HL-60/S4 treated with retinoic acid at 250 ng/mL for 4 days and 3 days (cell line): ENCODE measurements around the gene OXSR1.
"Not testable (repeated sequence)": the region's sequence is repeated elsewhere in the genome, so short reads cannot be mapped to it uniquely, and the experiment has no call there.

Experiments
- in situ Hi-C: fragments of 300-500 bp; cut with MboI; formaldehyde crosslinking; loops from 2 replicates; pipeline ENCODE4 v1.7.0; 2022; ENCODE audit warnings: low sequenced_read_pairs

The OXSR1 gene

GRCh38 chr3:38163841-38164642, 1.3 kb upstream of the OXSR1 start:
- in situ Hi-C loops, result no loop called here

GRCh38 chr3:38164643-38164951, 740 bp upstream of the OXSR1 start:
- in situ Hi-C loops, result no loop called here

GRCh38 chr3:38165722-38166387, 518 bp downstream of the OXSR1 start:
- in situ Hi-C loops, result no loop called here

GRCh38 chr3:38167591-38167990, 2.3 kb downstream of the OXSR1 start:
- in situ Hi-C loops, result no loop called here

- in situ Hi-C loops, result no loop called here
These were observed 3.1 kb downstream of the OXSR1 start for GRCh38 chr3:38168151-38169026.

- in situ Hi-C loops, result no loop called here
These were observed 3.6 kb downstream of the OXSR1 start for GRCh38 chr3:38169027-38169317.

- in situ Hi-C loops, result no loop called here
These were observed 5.4 kb downstream of the OXSR1 start for GRCh38 chr3:38170722-38171121.

GRCh38 chr3:38171622-38172021, 6.3 kb downstream of the OXSR1 start:
- in situ Hi-C loops, result no loop called here

GRCh38 chr3:38173834-38174418, 8.6 kb downstream of the OXSR1 start:
- in situ Hi-C loops, result no loop called here

- in situ Hi-C loops, result no loop called here
These were observed 11.8 kb downstream of the OXSR1 start for GRCh38 chr3:38177181-38177580.

GRCh38 chr3:38186781-38187180, 21.4 kb downstream of the OXSR1 start:
- in situ Hi-C loops, result no loop called here

- in situ Hi-C loops, result no loop called here
These were observed 25.1 kb downstream of the OXSR1 start for GRCh38 chr3:38190481-38190881.

- in situ Hi-C loops, result not testable (repeated sequence)
These were observed 37.6 kb downstream of the OXSR1 start for GRCh38 chr3:38202931-38203330.

GRCh38 chr3:38203690-38204089, 38.4 kb downstream of the OXSR1 start:
- in situ Hi-C loops, result no loop called here

- in situ Hi-C loops, result no loop called here
These were observed 39.5 kb downstream of the OXSR1 start for GRCh38 chr3:38204599-38205471.

- in situ Hi-C loops, result no loop called here
These were observed 40.1 kb downstream of the OXSR1 start for GRCh38 chr3:38205472-38205805.

GRCh38 chr3:38207254-38208003, 42.1 kb downstream of the OXSR1 start:
- in situ Hi-C loops, result no loop called here

GRCh38 chr3:38210141-38210757, 44.9 kb downstream of the OXSR1 start:
- in situ Hi-C loops, result no loop called here

GRCh38 chr3:38212141-38212540, 46.8 kb downstream of the OXSR1 start:
- in situ Hi-C loops, result no loop called here

GRCh38 chr3:38214560-38214959, 49.2 kb downstream of the OXSR1 start:
- in situ Hi-C loops, result no loop called here
